ENCODE data around the gene ANKFY1. TPM values are rescaled to one million over a fixed set of nuclear protein-coding genes. Genes with fewer than 3 reads are reported as not detected.
"Not testable (repeated sequence)": the region's sequence is repeated elsewhere in the genome, so short reads cannot be mapped to it uniquely, and the experiment has no call there.

The ANKFY1 gene
- polyA plus RNA-seq, 1 experiment: 43.5 TPM

- Histone ChIP-seq H3K27me3 (ENCODE audit: control insufficient read depth, insufficient read depth, low read length) (no peaks in the 10 kb centered on the region), H3K4me3 (ENCODE audit: low read depth, low read length) (no peak overlapping the region), H3K36me3 (ENCODE audit: control insufficient read depth, insufficient read depth, low read length) (no peaks in the 10 kb centered on the region)
- no peak for DNase-seq (ENCODE audit: low read depth)
- TF ChIP-seq CTCF (IDR thresholded peaks at IDR 0.05; ENCODE audit: insufficient read depth, low read depth, low read length): no peak
- ChIA-PET POLR2A (no interaction called here), CTCF (interaction anchor here (1.1 to 4.0 kb wide), 3 partner anchors 11 to 46 kb away, joined by 3 to 17 read pairs (median 8); no protein-coding TSS in a partner anchor)
Observed at GRCh38 chr17:4261452-4261851, 2.3 kb downstream of the ANKFY1 start.

GRCh38 chr17:4258867-4259266 lies 4.9 kb downstream of the ANKFY1 start:
- no peak for TF ChIP-seq CTCF (IDR thresholded peaks at IDR 0.05; ENCODE audit: insufficient read depth, low read depth, low read length)
- Histone ChIP-seq H3K27me3 (ENCODE audit: control insufficient read depth, insufficient read depth, low read length) (no peaks in the 10 kb centered on the region), H3K36me3 (ENCODE audit: control insufficient read depth, insufficient read depth, low read length) (no peaks in the 10 kb centered on the region), H3K4me3 (ENCODE audit: low read depth, low read length) (no peak overlapping the region)
- DNase-seq (ENCODE audit: low read depth): no peak
- ChIA-PET CTCF (interaction anchor here (1.5 to 4.0 kb wide), 2 partner anchors 9 to 11 kb away, joined by 3 to 17 read pairs; no protein-coding TSS in a partner anchor), POLR2A (no interaction called here)

- POLR2A ChIA-PET: no interaction called here
- DNase-seq (ENCODE audit: low read depth): no peak
- CTCF ChIA-PET: interaction anchor here (1.1 to 2.0 kb wide), 2 partner anchors 10 to 24 kb away, joined by 3 to 11 read pairs; no protein-coding TSS in a partner anchor
Observed at GRCh38 chr17:4256952-4257351, 6.8 kb downstream of the ANKFY1 start.

GRCh38 chr17:4255271-4255670 lies 8.5 kb downstream of the ANKFY1 start:
- H3K36me3 ChIP-seq (ENCODE audit: control insufficient read depth, insufficient read depth, low read length); DNase-seq (ENCODE audit: low read depth); H3K27me3 ChIP-seq (ENCODE audit: control insufficient read depth, insufficient read depth, low read length); CTCF ChIA-PET; POLR2A ChIA-PET; H3K4me3 ChIP-seq (ENCODE audit: low read depth, low read length): not testable (repeated sequence)

More at GRCh38 chr17:4256952-4257351, 6.8 kb downstream of the ANKFY1 start:
- TF ChIP-seq CTCF (IDR thresholded peaks at IDR 0.05; ENCODE audit: insufficient read depth, low read depth, low read length): no peak
- Histone ChIP-seq H3K27me3 (ENCODE audit: control insufficient read depth, insufficient read depth, low read length) (no peaks in the 10 kb centered on the region), H3K4me3 (ENCODE audit: low read depth, low read length) (no peak overlapping the region), H3K36me3 (ENCODE audit: control insufficient read depth, insufficient read depth, low read length) (no peaks in the 10 kb centered on the region)

- Histone ChIP-seq H3K36me3 (ENCODE audit: control insufficient read depth, insufficient read depth, low read length) (0 out of 2 replicates have a peak, but pooled peaks cover 1% of the 10 kb centered on the region), H3K27me3 (ENCODE audit: control insufficient read depth, insufficient read depth, low read length) (no peaks in the 10 kb centered on the region), H3K4me3 (ENCODE audit: low read depth, low read length) (no peak overlapping the region)
- DNase-seq (ENCODE audit: low read depth): no peak
- TF ChIP-seq CTCF (IDR thresholded peaks at IDR 0.05; ENCODE audit: insufficient read depth, low read depth, low read length): no peak
- ChIA-PET POLR2A (no interaction called here), CTCF (interaction anchor here (1.1 to 4.2 kb wide), 5 partner anchors 10 to 38 kb away, joined by 3 to 27 read pairs (median 4); no protein-coding TSS in a partner anchor)
Observed at GRCh38 chr17:4250887-4251286, 12.9 kb downstream of the ANKFY1 start.
